ENCODE data around the gene JAM3.

JAM3 gene

GRCh38 chr11:134033696-134034491 lies 35.0 kb upstream of the JAM3 start:
- Histone ChIP-seq H3K36me3 (replicated peaks) (no peaks in the 10 kb centered on the region), H3K4me3 (no peak overlapping the region), H3K9me3 (no peaks in the 10 kb centered on the region), H3K27me3 (ENCODE audit: low read depth) (peaks cover 13% of the 10 kb centered on the region; the same call in 1 of the 2 replicates), H3K4me1 (peaks cover 21% of the 10 kb centered on the region)
- DNase-seq (ENCODE audit: low spot score in 2 of 2), result peak; percentile 87 to 89
- in situ Hi-C loops (cut with MboI; ENCODE audit: low sequenced_read_pairs), result no loop called here

GRCh38 chr11:134034496-134035381 lies 34.1 kb upstream of the JAM3 start:
- DNase-seq (ENCODE audit: low spot score in 2 of 2), result no peak
- Histone ChIP-seq H3K4me3 (no peak overlapping the region), H3K36me3 (replicated peaks) (no peaks in the 10 kb centered on the region), H3K9me3 (no peaks in the 10 kb centered on the region), H3K27me3 (ENCODE audit: low read depth) (peaks cover 8% of the 10 kb centered on the region; the same call in 1 of the 2 replicates), H3K4me1 (peaks cover 21% of the 10 kb centered on the region)
- in situ Hi-C loops (cut with MboI; ENCODE audit: low sequenced_read_pairs), result no loop called here

GRCh38 chr11:134036492-134037045 lies 32.3 kb upstream of the JAM3 start:
- Histone ChIP-seq H3K36me3 (replicated peaks) (no peaks in the 10 kb centered on the region), H3K27me3 (ENCODE audit: low read depth) (no peaks in the 10 kb centered on the region), H3K9me3 (no peaks in the 10 kb centered on the region), H3K4me1 (peaks cover 24% of the 10 kb centered on the region), H3K4me3 (peak overlapping the region; percentile 44)
- DNase-seq (ENCODE audit: low spot score in 2 of 2), result no peak
- in situ Hi-C loops (cut with MboI; ENCODE audit: low sequenced_read_pairs), result no loop called here

DNA sequence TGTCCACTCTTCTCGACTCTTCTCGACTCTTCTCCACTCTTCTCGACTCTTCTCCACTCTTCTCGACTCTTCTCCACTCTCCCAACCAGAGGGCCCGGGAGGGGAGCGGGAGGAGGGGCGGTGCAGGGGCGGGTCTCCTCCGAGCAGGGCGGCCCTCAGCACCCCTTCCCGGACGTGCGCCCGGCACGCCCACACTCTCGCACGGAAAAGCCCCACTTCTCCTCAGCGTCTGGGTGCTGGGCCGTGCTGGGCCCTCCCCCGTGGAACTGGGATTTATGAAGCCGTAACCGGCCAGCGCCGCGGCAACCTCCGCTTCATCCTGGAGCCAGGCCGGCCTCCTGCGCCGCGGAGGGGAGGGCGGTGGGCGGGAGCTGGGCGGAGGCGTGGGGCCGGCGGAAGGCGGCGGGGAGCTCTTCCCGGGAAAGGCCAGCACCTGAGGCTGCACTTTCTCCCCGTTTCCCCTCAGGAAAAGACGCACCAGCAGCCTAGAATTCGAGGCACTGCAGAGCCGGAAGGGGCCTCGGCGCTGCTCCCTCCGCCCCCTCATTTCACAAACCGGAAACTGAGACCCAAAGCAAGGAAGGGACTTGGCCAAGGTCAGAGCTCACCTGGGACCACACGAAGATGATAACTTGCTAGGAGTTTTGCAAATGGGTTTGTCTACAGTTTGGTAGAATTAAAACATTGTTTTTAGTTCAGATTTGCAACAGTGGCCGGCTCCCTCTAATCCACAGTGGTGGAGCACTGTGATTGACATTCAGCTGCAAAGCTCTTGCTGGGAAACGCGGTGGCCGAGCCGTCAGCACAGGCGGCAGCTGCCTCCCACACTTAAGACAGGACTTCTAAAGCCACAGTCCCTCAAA lies 31.6 kb upstream of the JAM3 start:
- peaks cover 24% of the 10 kb centered on the region for H3K4me1 ChIP-seq

DNA sequence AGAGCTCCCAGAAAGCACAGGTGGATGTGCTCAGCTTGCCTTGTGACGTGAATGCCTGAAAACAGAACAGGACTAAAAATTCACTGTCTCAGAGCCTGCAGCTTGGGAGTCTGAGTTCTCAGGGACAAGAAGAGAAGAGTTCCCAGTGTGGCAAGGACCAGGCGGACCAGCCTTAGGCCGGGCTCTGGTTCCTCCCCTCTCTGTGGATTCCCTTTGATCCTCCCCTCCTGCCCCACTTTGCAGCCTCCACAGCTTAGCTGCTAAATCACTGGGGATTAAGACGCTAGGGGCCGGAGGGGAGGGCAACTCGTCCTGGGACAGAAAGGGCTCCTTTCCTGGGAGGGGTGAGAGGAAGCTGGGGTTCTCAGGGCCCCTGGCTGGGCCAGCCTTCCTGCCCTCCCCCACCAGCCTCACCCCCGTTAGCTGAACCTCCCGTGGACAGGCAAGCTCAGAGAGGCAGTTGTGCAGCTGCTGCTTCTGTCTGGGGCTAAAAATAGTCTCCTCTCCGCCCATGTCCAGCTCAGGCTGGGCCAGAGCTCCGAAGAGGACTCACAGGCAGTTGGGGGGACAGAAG lies 29.9 kb upstream of the JAM3 start:
- H3K36me3 ChIP-seq (replicated peaks), result no peaks in the 10 kb centered on the region
- H3K4me3 ChIP-seq, result no peak overlapping the region
- in situ Hi-C loops (cut with MboI; ENCODE audit: low sequenced_read_pairs), result no loop called here
- no peaks in the 10 kb centered on the region for H3K27me3 ChIP-seq (ENCODE audit: low read depth)
- DNase-seq (ENCODE audit: low spot score in 2 of 2), result no peak
- H3K9me3 ChIP-seq, result no peaks in the 10 kb centered on the region
- H3K4me1 ChIP-seq, result peaks cover 19% of the 10 kb centered on the region

More for the DNA sequence above, 31.6 kb upstream of the JAM3 start:
- Histone ChIP-seq H3K36me3 (replicated peaks) (no peaks in the 10 kb centered on the region), H3K9me3 (no peaks in the 10 kb centered on the region), H3K27me3 (ENCODE audit: low read depth) (no peaks in the 10 kb centered on the region), H3K4me3 (peak overlapping the region; percentile 44)
- peak; percentile 34 to 75 for DNase-seq (ENCODE audit: low spot score in 2 of 2)
- in situ Hi-C loops (cut with MboI; ENCODE audit: low sequenced_read_pairs), result no loop called here

GRCh38 chr11:134039726-134040385 lies 29.0 kb upstream of the JAM3 start:
- H3K27me3 ChIP-seq (ENCODE audit: low read depth), result no peaks in the 10 kb centered on the region
- H3K4me3 ChIP-seq, result no peak overlapping the region
- in situ Hi-C loops (cut with MboI; ENCODE audit: low sequenced_read_pairs), result no loop called here
- no peaks in the 10 kb centered on the region for H3K36me3 ChIP-seq (replicated peaks)
- no peak for DNase-seq (ENCODE audit: low spot score in 2 of 2)
- H3K4me1 ChIP-seq, result peaks cover 16% of the 10 kb centered on the region
- H3K9me3 ChIP-seq, result no peaks in the 10 kb centered on the region

GRCh38 chr11:134040386-134041302 lies 28.2 kb upstream of the JAM3 start:
- in situ Hi-C loops (cut with MboI; ENCODE audit: low sequenced_read_pairs), result no loop called here
- Histone ChIP-seq H3K4me3 (no peak overlapping the region), H3K27me3 (ENCODE audit: low read depth) (no peaks in the 10 kb centered on the region), H3K36me3 (replicated peaks) (no peaks in the 10 kb centered on the region), H3K4me1 (peaks cover 16% of the 10 kb centered on the region), H3K9me3 (no peaks in the 10 kb centered on the region)
- no peak for DNase-seq (ENCODE audit: low spot score in 2 of 2)

- in situ Hi-C loops (cut with MboI; ENCODE audit: low sequenced_read_pairs), result no loop called here
- H3K4me3 ChIP-seq, result no peak overlapping the region
- no peaks in the 10 kb centered on the region for H3K27me3 ChIP-seq (ENCODE audit: low read depth)
- H3K4me1 ChIP-seq, result peaks cover 16% of the 10 kb centered on the region
- H3K9me3 ChIP-seq, result no peaks in the 10 kb centered on the region
- DNase-seq (ENCODE audit: low spot score in 2 of 2), result no peak
- no peaks in the 10 kb centered on the region for H3K36me3 ChIP-seq (replicated peaks)
These were observed 27.5 kb upstream of the JAM3 start for GRCh38 chr11:134041349-134041748.

GRCh38 chr11:134041791-134042696 lies 26.8 kb upstream of the JAM3 start:
- DNase-seq (ENCODE audit: low spot score in 2 of 2), result no peak
- in situ Hi-C loops (cut with MboI; ENCODE audit: low sequenced_read_pairs), result no loop called here
- Histone ChIP-seq H3K4me1 (peaks cover 12% of the 10 kb centered on the region), H3K9me3 (no peaks in the 10 kb centered on the region), H3K4me3 (no peak overlapping the region), H3K36me3 (replicated peaks) (no peaks in the 10 kb centered on the region), H3K27me3 (ENCODE audit: low read depth) (no peaks in the 10 kb centered on the region)

- Histone ChIP-seq H3K4me1 (peaks cover 7% of the 10 kb centered on the region; the same call in 1 of the 2 replicates), H3K36me3 (replicated peaks) (no peaks in the 10 kb centered on the region), H3K27me3 (ENCODE audit: low read depth) (no peaks in the 10 kb centered on the region), H3K9me3 (no peaks in the 10 kb centered on the region), H3K4me3 (no peak overlapping the region)
- in situ Hi-C loops (cut with MboI; ENCODE audit: low sequenced_read_pairs), result no loop called here
- DNase-seq (ENCODE audit: low spot score in 2 of 2), result no peak
These were observed 25.0 kb upstream of the JAM3 start for GRCh38 chr11:134043821-134044420.

Data from HAP-1 (cell line).